ENCODE results near the gene GSE1. TPM values are rescaled to one million over a fixed set of nuclear protein-coding genes. Genes with fewer than 3 reads are reported as not detected.

GSE1 gene
- total RNA-seq, 4 donors from 2014 or later = 57.1 to 208 (median 90.5) TPM

DNA sequence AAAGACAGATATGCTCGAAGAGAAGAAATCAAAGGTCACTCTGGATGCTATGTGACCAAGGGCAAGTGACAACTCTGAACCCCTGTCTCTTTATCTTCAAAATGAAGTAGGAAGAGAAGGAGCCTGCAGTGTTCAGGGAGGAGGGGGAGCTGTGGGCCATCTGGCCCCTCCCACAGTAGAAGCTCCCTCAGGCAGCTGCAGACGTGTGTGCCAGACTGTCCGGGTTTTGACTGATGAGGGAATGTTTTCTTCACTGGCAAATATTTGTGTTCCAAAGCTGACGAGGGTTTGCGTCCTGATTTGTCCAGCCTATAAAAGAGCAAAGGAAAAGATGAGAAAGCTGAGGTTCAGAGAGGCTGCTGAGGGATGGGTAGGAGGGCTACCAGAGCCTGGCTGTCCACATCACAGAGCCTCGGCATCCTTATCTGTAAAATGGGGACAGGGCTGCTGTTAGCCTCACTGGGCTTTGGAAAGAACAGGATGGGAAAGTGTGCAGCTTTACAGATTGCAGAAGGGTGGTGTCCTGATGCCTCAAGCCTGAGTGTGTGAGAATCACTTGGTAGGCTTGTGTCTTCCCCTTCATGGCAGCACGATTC lies 77.4 kb downstream of the GSE1 start:
- TF ChIP-seq, protein P1, sequence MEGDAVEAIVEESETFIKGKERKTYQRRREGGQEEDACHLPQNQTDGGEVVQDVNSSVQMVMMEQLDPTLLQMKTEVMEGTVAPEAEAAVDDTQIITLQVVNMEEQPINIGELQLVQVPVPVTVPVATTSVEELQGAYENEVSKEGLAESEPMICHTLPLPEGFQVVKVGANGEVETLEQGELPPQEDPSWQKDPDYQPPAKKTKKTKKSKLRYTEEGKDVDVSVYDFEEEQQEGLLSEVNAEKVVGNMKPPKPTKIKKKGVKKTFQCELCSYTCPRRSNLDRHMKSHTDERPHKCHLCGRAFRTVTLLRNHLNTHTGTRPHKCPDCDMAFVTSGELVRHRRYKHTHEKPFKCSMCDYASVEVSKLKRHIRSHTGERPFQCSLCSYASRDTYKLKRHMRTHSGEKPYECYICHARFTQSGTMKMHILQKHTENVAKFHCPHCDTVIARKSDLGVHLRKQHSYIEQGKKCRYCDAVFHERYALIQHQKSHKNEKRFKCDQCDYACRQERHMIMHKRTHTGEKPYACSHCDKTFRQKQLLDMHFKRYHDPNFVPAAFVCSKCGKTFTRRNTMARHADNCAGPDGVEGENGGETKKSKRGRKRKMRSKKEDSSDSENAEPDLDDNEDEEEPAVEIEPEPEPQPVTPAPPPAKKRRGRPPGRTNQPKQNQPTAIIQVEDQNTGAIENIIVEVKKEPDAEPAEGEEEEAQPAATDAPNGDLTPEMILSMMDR (IDR thresholded peaks at IDR 0.05; ENCODE audit: low read depth) = no peak

- TF ChIP-seq, protein P1 (IDR thresholded peaks at IDR 0.05; ENCODE audit: low read depth) = no peak
Measured at GRCh38 chr16:85695196-85696128, 82.3 kb downstream of the GSE1 start.

GRCh38 chr16:85696781-85697180 lies 83.7 kb downstream of the GSE1 start:
- TF ChIP-seq, protein P1 (IDR thresholded peaks at IDR 0.05; ENCODE audit: low read depth) = no peak

DNA sequence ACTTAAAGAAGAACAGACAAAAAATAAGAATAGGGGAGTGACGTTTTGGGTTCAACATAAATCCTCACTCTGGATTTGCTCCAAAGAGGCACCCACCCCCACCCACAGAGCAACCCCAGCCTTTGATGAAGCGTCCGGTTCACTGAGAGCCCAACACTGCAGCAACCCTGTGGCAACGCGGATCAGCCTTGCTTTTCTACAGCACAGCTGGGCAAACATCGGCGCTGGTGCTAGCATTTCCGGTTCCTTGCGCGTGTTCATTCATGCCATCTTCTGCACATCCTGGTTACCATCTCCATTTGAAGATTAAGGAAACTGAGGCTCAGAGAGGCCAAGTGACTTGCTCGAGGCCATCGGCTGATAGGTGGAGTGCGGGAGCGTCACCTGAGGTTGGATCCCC lies 84.3 kb downstream of the GSE1 start:
- TF ChIP-seq, protein P1 (IDR thresholded peaks at IDR 0.05; ENCODE audit: low read depth) = no peak

GRCh38 chr16:85698459-85698891 lies 85.4 kb downstream of the GSE1 start:
- TF ChIP-seq, protein P1 (IDR thresholded peaks at IDR 0.05; ENCODE audit: low read depth) = no peak

- TF ChIP-seq, protein P1 (IDR thresholded peaks at IDR 0.05; ENCODE audit: low read depth) = no peak
Measured at GRCh38 chr16:85698935-85699558, 85.9 kb downstream of the GSE1 start.

- TF ChIP-seq, protein P1 (IDR thresholded peaks at IDR 0.05; ENCODE audit: low read depth) = no peak
Measured at GRCh38 chr16:85699628-85700027, 86.5 kb downstream of the GSE1 start.

Data from subcutaneous adipose tissue (tissue), 4 donors.